ENCODE results near the gene OSBPL3.

- TF ChIP-seq ZNF580 (tag by site-specific recombination; IDR thresholded peaks at IDR 0.05) (no peak), ZNF701 (tag by site-specific recombination; IDR thresholded peaks at IDR 0.05) (no peak), BCL11A (tag by site-specific recombination; IDR thresholded peaks at IDR 0.05; ENCODE audit: low read depth) (no peak), ZNF747 (tag by site-specific recombination; IDR thresholded peaks at IDR 0.05) (no peak), ZNF10 (tag by site-specific recombination; IDR thresholded peaks at IDR 0.05) (no peak), ZNF501 (tag by site-specific recombination; IDR thresholded peaks at IDR 0.05) (no peak), ZNF140 (tag by site-specific recombination; IDR thresholded peaks at IDR 0.05) (no peak)
These were observed 122.4 kb downstream of the OSBPL3 start for GRCh38 chr7:24857623-24858022.

All from HEK293 (cell line).